Measurements from ENCODE around the gene REXO5.

- TF ChIP-seq TAF1 (IDR thresholded peaks at IDR 0.05; ENCODE audit: borderline replicate concordance, insufficient read depth, low read length) = no peak
- no peak for TF ChIP-seq FOXP2 (optimal IDR thresholded peaks at IDR 0.05; ENCODE audit: borderline replicate concordance, extremely low read depth, extremely low read length, insufficient read depth)
Measured at GRCh38 chr16:20854963-20855362, 48.6 kb downstream of the REXO5 start.

Data from PFSK-1 (cell line).